BJ (cell line): ENCODE results near the gene SPG21. TPM values are rescaled to one million over a fixed set of nuclear protein-coding genes. Genes with fewer than 3 reads are reported as not detected.

ENCODE experiments used
- CTCF ChIA-PET: fragments of 350-600 bp; formaldehyde crosslinking; extraction: SDS; loops from one replicate; lab custom pipeline; 2021; ENCODE audit warnings: antibody characterized with exemption, inconsistent platforms; lab: Yijun Ruan, JAX
- POLR2A ChIA-PET: fragments of 300-600 bp; sonication (Branson Sonifier 250); formaldehyde crosslinking; extraction: SDS; loops from one replicate; lab custom pipeline; 2021; ENCODE audit warnings: antibody characterized with exemption; lab: Charles Lee
- DNase-seq: peaks from one replicate; pipeline ENCODE4 v3.0.0-alpha.2; 2011; ENCODE audit warnings: low read depth
- H3K27me3 ChIP-seq: 2 replicates; pipeline ENCODE4 v1.6.0; 2011; ENCODE audit warnings: low read length; ENCODE audit not compliant: control insufficient read depth, insufficient read depth
- H3K36me3 ChIP-seq: 2 replicates; pipeline ENCODE4 v1.5.1; 2011; ENCODE audit warnings: low read length; ENCODE audit not compliant: control insufficient read depth, insufficient read depth
- H3K4me3 ChIP-seq: 2 replicates; pipeline ENCODE4 v1.5.1; 2011; ENCODE audit warnings: low read depth, mild to moderate bottlenecking, control low read depth, low read length
- CTCF ChIP-seq: IDR thresholded peaks from 2 replicates; pipeline ENCODE4 v1.5.1; 2011; ENCODE audit warnings: low read depth, mild to moderate bottlenecking, control low read depth, inconsistent platforms, low read length, moderate library complexity; ENCODE audit not compliant: insufficient read depth
- polyA minus RNA-seq: library from RNA; depleted of rRNA, polyadenylated mRNA; stranded (reverse); fragments of >200 nt; gene quantifications from 2 replicates; pipeline ENCODE4 v1.2.3, GENCODE V29; 2011; rRNA and poly(A)+ RNA removed
- polyA plus RNA-seq: library from polyadenylated mRNA; depleted of rRNA; stranded (reverse); fragments of >200 nt; gene quantifications from 2 replicates; pipeline ENCODE4 v1.2.3, GENCODE V29; 2011; rRNA removed

Gene SPG21
- 54.7 and 59.9 TPM in 2 replicates for polyA plus RNA-seq
- 34.5 TPM in 2 replicates for polyA minus RNA-seq

- Histone ChIP-seq H3K27me3 (no peaks in the 10 kb centered on the region), H3K4me3 (peak within 1 kb of the TSS; percentile 100), H3K36me3 (no peaks in the 10 kb centered on the region)
- peak; percentile 46 for DNase-seq
- TF ChIP-seq CTCF = no peak
- CTCF ChIA-PET = interaction anchor here (0.6 kb wide), 2 partner anchors 169 to 632 kb away, joined by 3 read pairs; partner anchors contain the start of gene SLC24A1
- POLR2A ChIA-PET = no interaction called here
Observed at GRCh38 chr15:64989416-64990167, at the start of gene SPG21. Gene SPG21 (minus strand): TSS chr15:64989914. CDS start chr15:64983569, 6,345 bp downstream.

- ChIA-PET POLR2A (no interaction called here), CTCF (interaction anchor here (1.2 to 2.5 kb wide), 3 partner anchors 38 to 56 kb away, joined by 3 to 7 read pairs (median 3); partner anchors contain the start of gene KBTBD13)
- no peaks in the 10 kb centered on the region for H3K36me3 ChIP-seq
- no peak for DNase-seq
- no peak overlapping the region for H3K4me3 ChIP-seq
- H3K27me3 ChIP-seq = no peaks in the 10 kb centered on the region
- TF ChIP-seq CTCF = no peak
Observed at GRCh38 chr15:65038836-65039235, 49.1 kb upstream of the SPG21 start.

- no peaks in the 10 kb centered on the region for H3K36me3 ChIP-seq
- DNase-seq = no peak
- CTCF ChIA-PET = interaction anchor here (1.2 to 2.5 kb wide), 2 partner anchors 38 to 57 kb away, joined by 3 to 7 read pairs; partner anchors contain the start of gene KBTBD13
- no peak for TF ChIP-seq CTCF
- POLR2A ChIA-PET = no interaction called here
- H3K4me3 ChIP-seq = no peak overlapping the region
- no peaks in the 10 kb centered on the region for H3K27me3 ChIP-seq
Observed at GRCh38 chr15:65038428-65038827, 48.7 kb upstream of the SPG21 start.

- ChIA-PET POLR2A (no interaction called here), CTCF (no interaction called here)
- DNase-seq = no peak
- no peaks in the 10 kb centered on the region for H3K27me3 ChIP-seq
- TF ChIP-seq CTCF = no peak
- no peak overlapping the region for H3K4me3 ChIP-seq
- no peaks in the 10 kb centered on the region for H3K36me3 ChIP-seq
Observed at GRCh38 chr15:65037309-65037708, 47.6 kb upstream of the SPG21 start.

- ChIA-PET POLR2A (interaction anchor here (0.7 kb wide), 1 partner anchor 1868 kb away, joined by 3 read pairs; no protein-coding TSS in a partner anchor), CTCF (interaction anchor here (1.0 to 3.1 kb wide), 12 partner anchors 9 to 304 kb away, joined by 3 to 45 read pairs (median 7); partner anchors contain the start of genes KBTBD13 and SLC51B)
- Histone ChIP-seq H3K27me3 (peaks cover 3% of the 10 kb centered on the region; the same call in 1 of the 2 replicates), H3K4me3 (no peak overlapping the region), H3K36me3 (no peaks in the 10 kb centered on the region)
- no peak for DNase-seq
- no peak for TF ChIP-seq CTCF
Observed at GRCh38 chr15:65034719-65035118, 45.0 kb upstream of the SPG21 start.
